OCI-LY3 (cell line): ENCODE results near the gene PKLR.
A peak's percentile ranks its signal among the peaks of the same experiment; 100 is the strongest.

ENCODE experiments used
- EZH2phosphoT487 ChIP-seq: fragments of 200-600 bp; shearing (Covaris generic); IDR thresholded peaks from 2 replicates; pipeline ENCODE4 v1.6.1; 2018; ENCODE audit warnings: antibody characterized with exemption, mixed run types, low read depth
- TF ChIP-seq, protein P1 (sequence below): fragments of 200-600, 300-600 bp; sonication (generic); IDR thresholded peaks from 2 replicates; pipeline ENCODE4 v1.5.1; 2014; ENCODE audit warnings: antibody characterized with exemption, low read length, low read depth

GRCh38 chr1:155307247-155307740, 6.1 kb upstream of the PKLR start:
- TF ChIP-seq, protein P1, sequence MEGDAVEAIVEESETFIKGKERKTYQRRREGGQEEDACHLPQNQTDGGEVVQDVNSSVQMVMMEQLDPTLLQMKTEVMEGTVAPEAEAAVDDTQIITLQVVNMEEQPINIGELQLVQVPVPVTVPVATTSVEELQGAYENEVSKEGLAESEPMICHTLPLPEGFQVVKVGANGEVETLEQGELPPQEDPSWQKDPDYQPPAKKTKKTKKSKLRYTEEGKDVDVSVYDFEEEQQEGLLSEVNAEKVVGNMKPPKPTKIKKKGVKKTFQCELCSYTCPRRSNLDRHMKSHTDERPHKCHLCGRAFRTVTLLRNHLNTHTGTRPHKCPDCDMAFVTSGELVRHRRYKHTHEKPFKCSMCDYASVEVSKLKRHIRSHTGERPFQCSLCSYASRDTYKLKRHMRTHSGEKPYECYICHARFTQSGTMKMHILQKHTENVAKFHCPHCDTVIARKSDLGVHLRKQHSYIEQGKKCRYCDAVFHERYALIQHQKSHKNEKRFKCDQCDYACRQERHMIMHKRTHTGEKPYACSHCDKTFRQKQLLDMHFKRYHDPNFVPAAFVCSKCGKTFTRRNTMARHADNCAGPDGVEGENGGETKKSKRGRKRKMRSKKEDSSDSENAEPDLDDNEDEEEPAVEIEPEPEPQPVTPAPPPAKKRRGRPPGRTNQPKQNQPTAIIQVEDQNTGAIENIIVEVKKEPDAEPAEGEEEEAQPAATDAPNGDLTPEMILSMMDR = peak; percentile 51
- TF ChIP-seq EZH2phosphoT487 = no peak
